GM12878 (cell line): ENCODE measurements around the gene EHBP1L1. TPM values are rescaled to one million over a fixed set of nuclear protein-coding genes. Genes with fewer than 3 reads are reported as not detected.
A peak's percentile ranks its signal among the peaks of the same experiment; 100 is the strongest.

ENCODE experiments used
- BMI1 ChIP-seq: fragments of 450-650 bp; IDR thresholded peaks from 2 replicates; pipeline ENCODE4 v1.6.1; 2016; ENCODE audit warnings: mild to moderate bottlenecking, moderate library complexity, borderline replicate concordance
- BRCA1 ChIP-seq: IDR thresholded peaks from 2 replicates; pipeline ENCODE4 v1.6.1; 2011; ENCODE audit warnings: low read depth, low read length, improper control_type of control experiment
- CBX3 ChIP-seq: fragments of 200-600 bp; sonication (generic); IDR thresholded peaks from 2 replicates; pipeline ENCODE4 v1.6.1; 2016; ENCODE audit warnings: low read depth, borderline replicate concordance
- CBX5 ChIP-seq: sonication (generic); IDR thresholded peaks from 2 replicates; pipeline ENCODE4 v1.6.1; 2016; ENCODE audit warnings: low read depth, moderate library complexity, mild to moderate bottlenecking, inconsistent platforms
- CHD4 ChIP-seq: fragments of 200-600 bp; sonication (generic); IDR thresholded peaks from 2 replicates; pipeline ENCODE4 v1.6.1; 2016; ENCODE audit warnings: mild to moderate bottlenecking
- ELK1 ChIP-seq: IDR thresholded peaks from 2 replicates; pipeline ENCODE4 v1.6.1; 2012; ENCODE audit warnings: low read depth, low read length, improper control_type of control experiment
- HDGF ChIP-seq: fragments of 450-650 bp; IDR thresholded peaks from 2 replicates; pipeline ENCODE4 v1.6.1; 2016; ENCODE audit warnings: antibody characterized with exemption
- IKZF2 ChIP-seq, 2 experiments: fragments of 450-650 bp; IDR thresholded peaks; 2 replicates each; pipeline ENCODE4 v1.6.1; 2017; ENCODE audit warnings: mild to moderate bottlenecking in 2 of 2, moderate library complexity in 2 of 2
- MTA2 ChIP-seq: fragments of 450-650 bp; IDR thresholded peaks from 2 replicates; pipeline ENCODE4 v1.6.1; 2016; ENCODE audit warnings: low read depth, mild to moderate bottlenecking, moderate library complexity
- MYB ChIP-seq: fragments of 150-350 bp; IDR thresholded peaks from 2 replicates; pipeline ENCODE4 v1.6.1; 2014; ENCODE audit warnings: mild to moderate bottlenecking, low read depth, low read length, borderline replicate concordance
- NBN ChIP-seq: fragments of 450-650 bp; IDR thresholded peaks from 2 replicates; pipeline ENCODE4 v1.6.1; 2016
- NFXL1 ChIP-seq: fragments of 450-650 bp; IDR thresholded peaks from 2 replicates; pipeline ENCODE4 v1.6.1; 2017; ENCODE audit warnings: antibody characterized with exemption, mild to moderate bottlenecking, borderline replicate concordance
- NRF1 ChIP-seq: conservative IDR thresholded peaks from 2 replicates; pipeline ENCODE4 v1.6.1; 2011; ENCODE audit warnings: mild to moderate bottlenecking, low read depth, low read length, improper control_type of control experiment
- PKNOX1 ChIP-seq: fragments of 450-650 bp; IDR thresholded peaks from 2 replicates; pipeline ENCODE4 v1.6.1; 2016; ENCODE audit warnings: mild to moderate bottlenecking
- POLR2AphosphoS2 ChIP-seq: IDR thresholded peaks from 2 replicates; pipeline ENCODE4 v1.6.1; 2011; ENCODE audit warnings: low read depth, mild to moderate bottlenecking, low read length, improper control_type of control experiment, moderate library complexity
- POU2F2 ChIP-seq: IDR thresholded peaks from 3 replicates; pipeline ENCODE4 v1.6.1; 2011; ENCODE audit warnings: low read depth, mild to moderate bottlenecking, low read length, borderline replicate concordance
- RAD21 ChIP-seq: IDR thresholded peaks from 2 replicates; pipeline ENCODE4 v1.6.1; 2011; ENCODE audit warnings: mild to moderate bottlenecking, low read depth, low read length, moderate library complexity; ENCODE audit not compliant: insufficient read depth
- SMAD1 ChIP-seq: fragments of 450-650 bp; IDR thresholded peaks from 2 replicates; pipeline ENCODE4 v1.6.1; 2018; ENCODE audit warnings: mild to moderate bottlenecking, low read depth; ENCODE audit not compliant: partially characterized antibody
- SMARCA5 ChIP-seq: fragments of 450-650 bp; IDR thresholded peaks from 2 replicates; pipeline ENCODE4 v1.6.1; 2017; ENCODE audit warnings: mild to moderate bottlenecking
- SREBF2 ChIP-seq: IDR thresholded peaks from 2 replicates; pipeline ENCODE4 v1.6.1; 2012; ENCODE audit warnings: mild to moderate bottlenecking, low read length
- SUPT20H ChIP-seq: IDR thresholded peaks from 2 replicates; pipeline ENCODE4 v1.6.1; 2011; ENCODE audit warnings: low read depth, mild to moderate bottlenecking, low read length, moderate library complexity, borderline replicate concordance; ENCODE audit not compliant: control insufficient read depth
- ZBED1 ChIP-seq: IDR thresholded peaks from 2 replicates; pipeline ENCODE4 v1.6.1; 2016; ENCODE audit warnings: borderline replicate concordance
- ZNF217 ChIP-seq: fragments of 450-650 bp; IDR thresholded peaks from 2 replicates; pipeline ENCODE4 v1.6.1; 2017; ENCODE audit warnings: antibody characterized with exemption, mild to moderate bottlenecking
- ZNF24 ChIP-seq: fragments of 450-650 bp; IDR thresholded peaks from 2 replicates; pipeline ENCODE4 v1.6.1; 2017; ENCODE audit warnings: antibody characterized with exemption, mild to moderate bottlenecking
- polyA plus RNA-seq, 11 experiments: library from polyadenylated mRNA; depleted of rRNA in 4 of 11; unstranded in 6 of 11; stranded (reverse) in 5 of 11; fragments of >200 nt; fragmentation: Nextera tagmentation in 4 of 11; fragmentation: Illumina TruSeq in 1 of 11; extraction: Ambion mirVana in 4 of 11; extraction: Trizol in 1 of 11; gene quantifications; 1 replicate in 1 of 11; 2 replicates in 10 of 11; pipeline versions ENCODE4 v1.2.1 to v1.2.3, GENCODE V29; 2011 to 2016; ENCODE audit warnings: inconsistent platforms in 2 of 11, missing spikeins in 2 of 11, low read depth in 1 of 11
- total RNA-seq, 4 experiments: library from RNA; depleted of rRNA in 3 of 4; stranded (reverse); fragments of >200 nt in 3 of 4; fragmentation: Illumina TruSeq in 1 of 4; extraction: Trizol in 1 of 4; gene quantifications; 2 replicates each; pipeline versions ENCODE4 v1.2.1 to v1.2.3, GENCODE V29; 2013 to 2021
- TF ChIP-seq, protein P1 (sequence below): IDR thresholded peaks from 2 replicates; pipeline ENCODE4 v1.6.1; 2011; ENCODE audit warnings: borderline replicate concordance, low read depth, mild to moderate bottlenecking, moderate library complexity, mixed read lengths, low read length; ENCODE audit not compliant: insufficient read depth; ENCODE audit errors: extremely low read length
- TF ChIP-seq, protein P2 (sequence below): IDR thresholded peaks from 2 replicates; pipeline ENCODE4 v1.6.1; 2012; ENCODE audit warnings: low read length, inconsistent platforms
- TF ChIP-seq, protein P3 (sequence below): IDR thresholded peaks from 2 replicates; pipeline ENCODE4 v1.6.1; 2012; ENCODE audit warnings: low read depth, low read length, improper control_type of control experiment

Gene EHBP1L1
- total and polyA plus RNA-seq, 10 of the 15 experiments (the other 5 are each of a cell fraction or from before 2014, with no cell fraction given), result 0.06 to 99.4 (median 32.7) TPM

- TF ChIP-seq, protein P1, sequence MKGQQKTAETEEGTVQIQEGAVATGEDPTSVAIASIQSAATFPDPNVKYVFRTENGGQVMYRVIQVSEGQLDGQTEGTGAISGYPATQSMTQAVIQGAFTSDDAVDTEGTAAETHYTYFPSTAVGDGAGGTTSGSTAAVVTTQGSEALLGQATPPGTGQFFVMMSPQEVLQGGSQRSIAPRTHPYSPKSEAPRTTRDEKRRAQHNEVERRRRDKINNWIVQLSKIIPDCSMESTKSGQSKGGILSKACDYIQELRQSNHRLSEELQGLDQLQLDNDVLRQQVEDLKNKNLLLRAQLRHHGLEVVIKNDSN, result no peak
- TF ChIP-seq POU2F2 (peak; percentile 30; the same call in 2 of the 3 replicates), NRF1 (peak; percentile 78), SMAD1 (peak; percentile 6), RAD21 (peak; percentile 55), CHD4 (no peak), CBX5 (no peak), POLR2AphosphoS2 (0 out of 2 replicates have a peak, but pooled peaks have one; percentile 57), MYB (no peak), SMARCA5 (no peak), PKNOX1 (peak; percentile 97), BRCA1 (no peak), SREBF2 (no peak), HDGF (peak; percentile 97), NBN (peak; percentile 98), BMI1 (peak; percentile 29; the same call in 1 of the 2 replicates), SUPT20H (no peak), ZNF217 (no peak), CBX3 (no peak), IKZF2 (IDR thresholded peaks at IDR 0.05) (peak; percentile 49 to 80; a peak in 2 of 4 replicates), ZNF24 (no peak), NFXL1 (no peak), ELK1 (no peak; the same call in 1 of the 2 replicates), MTA2 (no peak), ZBED1 (no peak)
- TF ChIP-seq, protein P2, sequence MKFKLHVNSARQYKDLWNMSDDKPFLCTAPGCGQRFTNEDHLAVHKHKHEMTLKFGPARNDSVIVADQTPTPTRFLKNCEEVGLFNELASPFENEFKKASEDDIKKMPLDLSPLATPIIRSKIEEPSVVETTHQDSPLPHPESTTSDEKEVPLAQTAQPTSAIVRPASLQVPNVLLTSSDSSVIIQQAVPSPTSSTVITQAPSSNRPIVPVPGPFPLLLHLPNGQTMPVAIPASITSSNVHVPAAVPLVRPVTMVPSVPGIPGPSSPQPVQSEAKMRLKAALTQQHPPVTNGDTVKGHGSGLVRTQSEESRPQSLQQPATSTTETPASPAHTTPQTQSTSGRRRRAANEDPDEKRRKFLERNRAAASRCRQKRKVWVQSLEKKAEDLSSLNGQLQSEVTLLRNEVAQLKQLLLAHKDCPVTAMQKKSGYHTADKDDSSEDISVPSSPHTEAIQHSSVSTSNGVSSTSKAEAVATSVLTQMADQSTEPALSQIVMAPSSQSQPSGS, result no peak
- TF ChIP-seq, protein P3, sequence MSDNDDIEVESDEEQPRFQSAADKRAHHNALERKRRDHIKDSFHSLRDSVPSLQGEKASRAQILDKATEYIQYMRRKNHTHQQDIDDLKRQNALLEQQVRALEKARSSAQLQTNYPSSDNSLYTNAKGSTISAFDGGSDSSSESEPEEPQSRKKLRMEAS, result peak; percentile 65
Measured at GRCh38 chr11:65569973-65570918, 5.6 kb upstream of the EHBP1L1 start, which contains the start of gene ZNRD2 (continued).
